HEK293T (cell line): ENCODE results near the gene CANT1.

Experiments used
- CTCF ChIA-PET: fragments of 350-600 bp; formaldehyde crosslinking; extraction: SDS; loops from one replicate; lab custom pipeline; 2021; ENCODE audit warnings: antibody characterized with exemption, inconsistent platforms; lab: Yijun Ruan, JAX
- POLR2A ChIA-PET: fragments of 350-600 bp; formaldehyde crosslinking; extraction: SDS; loops from one replicate; lab custom pipeline; 2020; ENCODE audit warnings: antibody characterized with exemption, inconsistent platforms; lab: Yijun Ruan, JAX
- DNase-seq: peaks from one replicate; pipeline ENCODE4 v3.0.0; 2012; ENCODE audit warnings: mixed read lengths; ENCODE audit errors: extremely low spot score
- ARNT ChIP-seq: fragments of 450-650 bp; IDR thresholded peaks from 2 replicates; pipeline ENCODE4 v1.6.1; 2017; ENCODE audit warnings: mild to moderate bottlenecking
- BHLHE40 ChIP-seq: fragments of 450-650 bp; IDR thresholded peaks from 2 replicates; pipeline ENCODE4 v1.6.1; 2016; ENCODE audit warnings: mild to moderate bottlenecking, moderate library complexity, borderline replicate concordance
- CTBP1 ChIP-seq: fragments of 450-650 bp; IDR thresholded peaks from 2 replicates; pipeline ENCODE4 v1.6.1; 2016; ENCODE audit warnings: borderline replicate concordance
- ELF4 ChIP-seq: fragments of 450-650 bp; IDR thresholded peaks from 2 replicates; pipeline ENCODE4 v1.6.1; 2017; ENCODE audit warnings: antibody characterized with exemption
- FOXA1 ChIP-seq: fragments of 450-650 bp; IDR thresholded peaks from 2 replicates; pipeline ENCODE4 v1.6.1; 2016; ENCODE audit warnings: mild to moderate bottlenecking
- FOXK2 ChIP-seq: fragments of 450-650 bp; IDR thresholded peaks from 2 replicates; pipeline ENCODE4 v1.6.1; 2016; ENCODE audit warnings: mild to moderate bottlenecking
- FOXM1 ChIP-seq: fragments of 450-650 bp; IDR thresholded peaks from 2 replicates; pipeline ENCODE4 v1.6.1; 2017; ENCODE audit warnings: mild to moderate bottlenecking, borderline replicate concordance
- HDGF ChIP-seq: fragments of 450-650 bp; IDR thresholded peaks from 2 replicates; pipeline ENCODE4 v1.6.1; 2017; ENCODE audit warnings: antibody characterized with exemption, borderline replicate concordance
- L3MBTL2 ChIP-seq: fragments of 450-650 bp; conservative IDR thresholded peaks from 2 replicates; pipeline ENCODE4 v1.6.1; 2016; ENCODE audit warnings: mild to moderate bottlenecking
- LEF1 ChIP-seq: fragments of 450-650 bp; IDR thresholded peaks from 2 replicates; pipeline ENCODE4 v1.6.1; 2017; ENCODE audit warnings: mild to moderate bottlenecking, borderline replicate concordance
- NFRKB ChIP-seq: fragments of 450-650 bp; IDR thresholded peaks from 2 replicates; pipeline ENCODE4 v1.6.1; 2016; ENCODE audit warnings: mild to moderate bottlenecking, moderate library complexity
- PKNOX1 ChIP-seq: fragments of 450-650 bp; IDR thresholded peaks from 2 replicates; pipeline ENCODE4 v1.6.1; 2016
- SP1 ChIP-seq: fragments of 450-650 bp; IDR thresholded peaks from 2 replicates; pipeline ENCODE4 v1.6.1; 2017
- SUZ12 ChIP-seq: fragments of 450-650 bp; IDR thresholded peaks from 2 replicates; pipeline ENCODE4 v1.6.1; 2016; ENCODE audit warnings: mild to moderate bottlenecking
- TARDBP ChIP-seq: fragments of 450-650 bp; IDR thresholded peaks from 2 replicates; pipeline ENCODE4 v1.6.1; 2016
- ZNF384 ChIP-seq: fragments of 450-650 bp; IDR thresholded peaks from 2 replicates; pipeline ENCODE4 v1.6.1; 2016

CANT1 gene

GRCh38 chr17:78999056-78999768 lies 10.4 kb downstream of the CANT1 start:
- TF ChIP-seq ARNT, result no peak
- TF ChIP-seq PKNOX1, result no peak
- ChIA-PET POLR2A (no interaction called here), CTCF (interaction anchor here (0.7 kb wide), 1 partner anchor 24 kb away, joined by 3 read pairs; no protein-coding TSS in a partner anchor)
- DNase-seq, result no peak

GRCh38 chr17:78998311-78999055 lies 11.1 kb downstream of the CANT1 start:
- ChIA-PET CTCF (no interaction called here), POLR2A (no interaction called here)
- TF ChIP-seq ELF4, result no peak
- no peak for TF ChIP-seq FOXA1
- no peak for TF ChIP-seq L3MBTL2
- no peak for TF ChIP-seq ZNF384
- TF ChIP-seq BHLHE40, result no peak
- TF ChIP-seq HDGF, result no peak
- TF ChIP-seq SP1, result no peak
- TF ChIP-seq SUZ12, result no peak
- TF ChIP-seq TARDBP, result no peak
- no peak for TF ChIP-seq ARNT
- TF ChIP-seq LEF1, result no peak
- no peak for TF ChIP-seq PKNOX1
- TF ChIP-seq FOXM1, result no peak
- no peak for TF ChIP-seq CTBP1
- TF ChIP-seq NFRKB, result no peak
- no peak for TF ChIP-seq FOXK2
- no peak for DNase-seq

- CTCF ChIA-PET, result no interaction called here
- TF ChIP-seq HDGF (no peak), TARDBP (no peak), ELF4 (no peak), FOXK2 (no peak), ARNT (no peak), FOXM1 (no peak), BHLHE40 (no peak), CTBP1 (no peak), NFRKB (no peak), ZNF384 (no peak), LEF1 (no peak), SP1 (no peak), SUZ12 (no peak), FOXA1 (no peak), PKNOX1 (no peak), L3MBTL2 (no peak)
- no peak for DNase-seq
- POLR2A ChIA-PET, result no interaction called here
Observed at GRCh38 chr17:78997881-78998280, 11.7 kb downstream of the CANT1 start.

- DNase-seq, result no peak
- ChIA-PET CTCF (no interaction called here), POLR2A (no interaction called here)
Observed at GRCh38 chr17:78997231-78997741, 12.3 kb downstream of the CANT1 start.

GRCh38 chr17:78996781-78997201 lies 12.8 kb downstream of the CANT1 start:
- ChIA-PET CTCF (interaction anchor here (1.0 kb wide), 1 partner anchor 45 kb away, joined by 4 read pairs; no protein-coding TSS in a partner anchor), POLR2A (no interaction called here)
- TF ChIP-seq FOXM1, result no peak
- no peak for TF ChIP-seq L3MBTL2
- TF ChIP-seq HDGF, result no peak
- TF ChIP-seq ZNF384, result no peak
- no peak for TF ChIP-seq TARDBP
- no peak for TF ChIP-seq FOXA1
- TF ChIP-seq LEF1, result no peak
- no peak for TF ChIP-seq SP1
- no peak for TF ChIP-seq ELF4
- no peak for TF ChIP-seq ARNT
- TF ChIP-seq NFRKB, result no peak
- no peak for TF ChIP-seq FOXK2
- no peak for TF ChIP-seq SUZ12
- TF ChIP-seq PKNOX1, result no peak
- TF ChIP-seq BHLHE40, result no peak
- TF ChIP-seq CTBP1, result no peak
- no peak for DNase-seq

More at GRCh38 chr17:78997231-78997741, 12.3 kb downstream of the CANT1 start:
- TF ChIP-seq SP1 (no peak), TARDBP (no peak), FOXA1 (no peak), FOXK2 (no peak), FOXM1 (no peak)
